Transverse colon (tissue), 4 donors: Measurements from ENCODE around the gene HIVEP2. TPM values are rescaled to one million over a fixed set of nuclear protein-coding genes. Genes with fewer than 3 reads are reported as not detected.

Experiments
- DNase-seq: peaks from one replicate; pipeline ENCODE4 v3.0.0-alpha.2; 2019
- H3K27ac ChIP-seq, 4 donors: fragments of 200-600 bp; sonication (generic); 2 replicates each; pipeline ENCODE4 v1.5.1; 2016 to 2018; ENCODE audit warnings: inconsistent platforms in 4 of 4
- H3K27me3 ChIP-seq: fragments of 200-600 bp; sonication (generic); 2 replicates; pipeline ENCODE4 v1.5.1; 2017; ENCODE audit warnings: inconsistent platforms
- H3K36me3 ChIP-seq, 4 donors: fragments of 200-600 bp; sonication (generic); 2 replicates each; pipeline ENCODE4 v1.5.1; 2017 to 2019; ENCODE audit warnings: inconsistent platforms in 4 of 4
- H3K4me1 ChIP-seq, 4 donors: fragments of 200-600 bp; sonication (generic); 2 replicates each; pipeline ENCODE4 v1.5.1; 2017 to 2020; ENCODE audit warnings: inconsistent platforms in 4 of 4
- H3K4me3 ChIP-seq, 4 donors: fragments of 200-600 bp; sonication (generic); 1 replicate in 1 of 4; 2 replicates in 3 of 4; pipeline versions ENCODE4 v1.5.1 to v1.6.1; 2017 to 2019; ENCODE audit warnings: inconsistent platforms in 4 of 4
- H3K9me3 ChIP-seq, 2 donors: fragments of 200-600 bp; sonication (generic); 2 replicates each; pipeline ENCODE4 v1.5.1; 2017 to 2019; ENCODE audit warnings: inconsistent platforms in 2 of 2
- EP300 ChIP-seq: sonication (generic); formaldehyde crosslinking; IDR thresholded peaks from one replicate; pipeline ENCODE4 v1.6.1; 2017; ENCODE audit warnings: antibody characterized with exemption, low read depth
- POLR2A ChIP-seq: fragments of 450-650 bp; IDR thresholded peaks from one replicate; pipeline ENCODE4 v1.6.1; 2016; ENCODE audit warnings: antibody characterized with exemption, mild to moderate bottlenecking, moderate library complexity
- POLR2AphosphoS5 ChIP-seq, 3 donors: sonication (generic); formaldehyde crosslinking; IDR thresholded peaks; one replicate each; pipeline ENCODE4 v1.6.1; 2016; ENCODE audit warnings: antibody characterized with exemption in 3 of 3
- WGBS, 2 donors: methylation state at CpG; one replicate each; pipeline ENCODE4 v1.1.5; 2018; ENCODE audit warnings: low coverage in 1 of 2; 5-methylcytosine and 5-hydroxymethylcytosine counted together
- in situ Hi-C, 4 donors: fragments of 200-750 bp; cut with MboI; loops; one replicate each; pipeline versions ENCODE4 v1.15.0 to v1.15.1; 2017; ENCODE audit warnings: low sequenced_read_pairs in 3 of 4, low pct_ligation_motif_present in 1 of 4, low pct_unique_long_range_greater_than_20kb in 1 of 4
- intact Hi-C: fragments of 100-400 bp; cut with DNase I; formaldehyde crosslinking; loops from one replicate; pipeline ENCODE4 v1.15.1; 2023; ENCODE audit warnings: low total_unique reads
- total RNA-seq, 4 donors: library from RNA; depleted of rRNA; stranded (reverse); fragments of >200 nt; gene quantifications; one replicate each; pipeline ENCODE4 v1.1.0, GENCODE V29; 2016
- TF ChIP-seq, protein P1 (sequence below), 5 experiments: fragments of 200-600 bp in 3 of 5; fragments of 450-650 bp in 2 of 5; sonication (generic) in 3 of 5; IDR thresholded peaks; 1 replicate in 2 of 5; 2 replicates in 3 of 5; pipeline ENCODE4 v1.5.1; 2016 to 2017; ENCODE audit warnings: antibody characterized with exemption in 5 of 5, inconsistent platforms in 3 of 5, mild to moderate bottlenecking in 2 of 5, moderate library complexity in 1 of 5

The HIVEP2 gene
- total RNA-seq, 4 donors from 2014 or later, result 10.0 to 22.5 (median 13.7) TPM

DNA sequence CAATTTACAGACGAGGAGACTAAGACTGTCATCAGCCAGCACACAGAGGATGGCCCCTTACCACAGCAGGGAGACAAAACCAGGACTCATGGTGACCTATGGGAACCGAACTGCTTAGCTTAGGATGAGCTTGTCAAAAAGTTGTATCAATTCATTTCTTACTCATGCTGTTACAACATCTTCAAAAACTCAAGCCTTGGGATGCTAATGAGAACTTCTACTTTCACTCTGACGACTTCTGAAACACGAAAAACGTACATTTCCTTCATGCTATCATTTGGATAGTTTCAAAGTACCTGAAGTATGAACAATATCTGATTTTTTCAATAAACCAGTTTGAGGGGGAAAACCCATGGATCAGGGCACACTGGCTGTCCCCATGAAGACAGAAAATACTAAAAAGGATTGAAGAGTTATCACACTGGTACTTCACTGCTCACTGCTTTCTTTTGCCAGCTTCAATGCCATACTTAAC lies 31.9 kb downstream of the HIVEP2 start:
- no peaks in the 10 kb centered on the region for H3K27me3 ChIP-seq
- in situ Hi-C loops, result no loop called here
- no peak overlapping the region for H3K4me3 ChIP-seq
- no peak for DNase-seq
- 74 to 78% methylated on average over 3 to 5 of the region's 5 CpGs for WGBS, 2 donors
- TF ChIP-seq EP300, result no peak
- no peak for TF ChIP-seq POLR2A
- TF ChIP-seq, protein P1, sequence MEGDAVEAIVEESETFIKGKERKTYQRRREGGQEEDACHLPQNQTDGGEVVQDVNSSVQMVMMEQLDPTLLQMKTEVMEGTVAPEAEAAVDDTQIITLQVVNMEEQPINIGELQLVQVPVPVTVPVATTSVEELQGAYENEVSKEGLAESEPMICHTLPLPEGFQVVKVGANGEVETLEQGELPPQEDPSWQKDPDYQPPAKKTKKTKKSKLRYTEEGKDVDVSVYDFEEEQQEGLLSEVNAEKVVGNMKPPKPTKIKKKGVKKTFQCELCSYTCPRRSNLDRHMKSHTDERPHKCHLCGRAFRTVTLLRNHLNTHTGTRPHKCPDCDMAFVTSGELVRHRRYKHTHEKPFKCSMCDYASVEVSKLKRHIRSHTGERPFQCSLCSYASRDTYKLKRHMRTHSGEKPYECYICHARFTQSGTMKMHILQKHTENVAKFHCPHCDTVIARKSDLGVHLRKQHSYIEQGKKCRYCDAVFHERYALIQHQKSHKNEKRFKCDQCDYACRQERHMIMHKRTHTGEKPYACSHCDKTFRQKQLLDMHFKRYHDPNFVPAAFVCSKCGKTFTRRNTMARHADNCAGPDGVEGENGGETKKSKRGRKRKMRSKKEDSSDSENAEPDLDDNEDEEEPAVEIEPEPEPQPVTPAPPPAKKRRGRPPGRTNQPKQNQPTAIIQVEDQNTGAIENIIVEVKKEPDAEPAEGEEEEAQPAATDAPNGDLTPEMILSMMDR (IDR thresholded peaks at IDR 0.05), result no peak
- TF ChIP-seq POLR2AphosphoS5 (IDR thresholded peaks at IDR 0.05), result no peak
- no peaks in the 10 kb centered on the region for H3K4me1 ChIP-seq
- intact Hi-C loops, result no loop called here
- H3K9me3 ChIP-seq, result no peaks in the 10 kb centered on the region
- H3K27ac ChIP-seq, result peak overlapping the region in 3 of 4 donors; percentile 4 to 38 (median 26)
- no peaks in the 10 kb centered on the region for H3K36me3 ChIP-seq

DNA sequence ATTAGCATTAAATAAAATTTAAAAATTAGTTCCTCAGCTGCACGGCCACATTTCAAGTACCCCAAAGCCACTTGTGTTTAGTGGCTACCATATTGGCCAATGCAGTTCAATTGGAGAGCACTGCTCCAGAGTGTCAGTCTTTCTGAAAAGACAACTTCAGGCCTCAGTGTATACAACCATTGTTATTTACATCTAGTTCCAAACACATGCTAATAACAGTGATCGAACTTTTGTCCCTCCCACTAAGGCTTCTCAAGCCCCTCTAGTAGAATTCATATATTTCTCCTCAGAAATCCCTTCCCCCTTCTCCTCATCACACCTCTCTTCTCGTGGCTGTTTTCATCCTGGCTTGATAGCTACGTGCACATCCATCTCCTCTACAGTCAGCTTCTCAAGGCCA lies 32.9 kb downstream of the HIVEP2 start:
- in situ Hi-C loops (no loop called here), intact Hi-C loops (no loop called here)
- no peak overlapping the region for H3K4me3 ChIP-seq
- no peaks in the 10 kb centered on the region for H3K36me3 ChIP-seq
- 96 to 100% methylated on average over 1 to 4 of the region's 4 CpGs for WGBS, 2 donors
- no peak overlapping the region for H3K27ac ChIP-seq
- no peaks in the 10 kb centered on the region for H3K27me3 ChIP-seq
- H3K9me3 ChIP-seq, result no peaks in the 10 kb centered on the region
- no peak for TF ChIP-seq POLR2AphosphoS5 (IDR thresholded peaks at IDR 0.05)
- no peak for TF ChIP-seq POLR2A
- no peak for TF ChIP-seq EP300
- TF ChIP-seq, protein P1 (IDR thresholded peaks at IDR 0.05), result no peak
- DNase-seq, result no peak
- H3K4me1 ChIP-seq, result no peaks in the 10 kb centered on the region

DNA sequence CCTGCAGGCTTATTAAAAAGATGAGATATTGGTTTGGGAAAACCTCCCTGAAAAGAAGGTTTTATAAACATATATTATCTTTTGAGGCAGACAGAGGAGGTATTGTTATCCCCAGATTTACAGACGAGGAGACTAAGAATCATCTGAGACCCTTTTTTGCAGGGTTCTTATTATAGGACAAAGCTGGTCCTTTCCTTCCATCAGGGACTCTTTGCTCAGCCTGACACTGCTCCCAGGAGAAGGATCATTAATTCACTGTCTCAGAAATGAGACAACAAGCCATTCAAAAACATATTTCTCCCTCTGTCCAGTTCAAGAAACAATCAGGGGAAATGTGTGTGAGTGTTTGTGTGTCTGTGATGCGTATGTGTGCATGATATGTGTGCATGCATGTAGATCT lies 33.5 kb downstream of the HIVEP2 start:
- intact Hi-C loops, result no loop called here
- TF ChIP-seq POLR2A, result no peak
- TF ChIP-seq, protein P1 (IDR thresholded peaks at IDR 0.05), result no peak
- no peak for TF ChIP-seq EP300
- no peak for TF ChIP-seq POLR2AphosphoS5 (IDR thresholded peaks at IDR 0.05)
- no peak for DNase-seq
- Histone ChIP-seq H3K27me3 (no peaks in the 10 kb centered on the region), H3K9me3 (no peaks in the 10 kb centered on the region), H3K36me3 (no peaks in the 10 kb centered on the region), H3K4me3 (no peak overlapping the region), H3K4me1 (no peaks in the 10 kb centered on the region), H3K27ac (no peak overlapping the region)
- in situ Hi-C loops, result no loop called here
- WGBS, 2 donors, result 89 to 91% methylated on average over 2 of the region's 2 CpGs

DNA sequence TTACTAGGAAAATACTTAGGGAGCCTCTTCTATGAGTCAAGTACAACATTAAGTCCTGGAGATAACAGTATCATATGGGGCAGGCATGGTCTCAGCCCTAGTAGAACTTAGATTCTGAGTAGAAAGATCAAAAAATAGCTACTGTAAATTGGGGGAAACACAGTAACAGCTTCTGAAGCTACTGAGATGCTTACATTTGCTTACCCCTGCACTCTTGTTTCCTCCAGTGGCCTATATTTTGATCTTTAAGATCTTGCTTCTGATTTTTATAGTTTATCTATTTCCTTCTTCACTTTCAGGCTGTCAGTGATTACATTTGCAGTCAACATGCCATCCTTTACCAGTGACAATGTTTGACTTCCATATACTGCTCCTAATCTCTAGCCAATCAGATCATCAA lies 35.3 kb downstream of the HIVEP2 start:
- Histone ChIP-seq H3K9me3 (no peaks in the 10 kb centered on the region), H3K27ac (no peak overlapping the region), H3K4me3 (no peak overlapping the region), H3K4me1 (no peaks in the 10 kb centered on the region), H3K36me3 (no peaks in the 10 kb centered on the region), H3K27me3 (no peaks in the 10 kb centered on the region)
- DNase-seq, result no peak
- in situ Hi-C loops (no loop called here), intact Hi-C loops (no loop called here)
- TF ChIP-seq POLR2AphosphoS5 (IDR thresholded peaks at IDR 0.05) (no peak), POLR2A (no peak), EP300 (no peak)
- TF ChIP-seq, protein P1 (IDR thresholded peaks at IDR 0.05), result no peak
